ENCODE measurements around the gene FAM227A.

Gene FAM227A

GRCh38 chr22:38570779-38571364 lies 85.3 kb downstream of the FAM227A start:
- ChIA-PET POLR2A (interaction anchor here (0.5 to 1.7 kb wide), 15 partner anchors 47 to 1085 kb away, joined by 3 to 9 read pairs (median 3); partner anchors contain the start of genes MFNG and PICK1), CTCF (interaction anchor here (0.5 to 5.9 kb wide), 12 partner anchors 9 to 958 kb away, joined by 3 to 74 read pairs (median 7); no protein-coding TSS in a partner anchor)
- Histone ChIP-seq H3K4me3 (ENCODE audit: low read depth, low read length) (peak overlapping the region; percentile 62), H3K36me3 (ENCODE audit: control insufficient read depth in 2 of 2, insufficient read depth in 1 of 2, low read length in 2 of 2) (no peaks in the 10 kb centered on the region), H3K27ac (ENCODE audit: extremely low read depth, low read depth, low read length) (peak overlapping the region; percentile 61), H3K9me3 (ENCODE audit: control insufficient read depth, insufficient read depth, low read depth, low read length) (no peaks in the 10 kb centered on the region), H3K4me1 (ENCODE audit: control insufficient read depth, insufficient read depth, low read length) (peaks cover 20% of the 10 kb centered on the region)
- TF ChIP-seq ZBTB26 (tag by site-specific recombination; optimal IDR thresholded peaks at IDR 0.05): peak; percentile 0
- no peak for TF ChIP-seq ZNF391 (tag by site-specific recombination; IDR thresholded peaks at IDR 0.05; ENCODE audit: borderline replicate concordance, low read depth)
- peak; percentile 93 for TF ChIP-seq SCRT2 (tag by site-specific recombination; IDR thresholded peaks at IDR 0.05)
- TF ChIP-seq ZNF324 (tag by site-specific recombination; IDR thresholded peaks at IDR 0.05): 0 out of 2 replicates have a peak, but pooled peaks have one; percentile 12
- no peak for TF ChIP-seq ZNF366 (tag by site-specific recombination; conservative IDR thresholded peaks at IDR 0.05)
- 0 out of 2 replicates have a peak, but pooled peaks have one; percentile 7 for TF ChIP-seq YY2 (tag by site-specific recombination; IDR thresholded peaks at IDR 0.05)
- TF ChIP-seq SETDB1 (IDR thresholded peaks at IDR 0.05; ENCODE audit: insufficient read length, low read length): no peak
- no peak for TF ChIP-seq ZNF792 (tag by site-specific recombination; IDR thresholded peaks at IDR 0.05)
- 0 out of 2 replicates have a peak, but pooled peaks have one; percentile 12 for TF ChIP-seq CTCF (tag by site-specific recombination; IDR thresholded peaks at IDR 0.05)
- TF ChIP-seq BCL11A (tag by site-specific recombination; IDR thresholded peaks at IDR 0.05; ENCODE audit: low read depth): no peak
- TF ChIP-seq KLF8 (tag by site-specific recombination; IDR thresholded peaks at IDR 0.05): no peak
- TF ChIP-seq ZNF654 (tag by site-specific recombination; IDR thresholded peaks at IDR 0.05; ENCODE audit: low read depth): no peak
- TF ChIP-seq ZNF211 (tag by site-specific recombination; IDR thresholded peaks at IDR 0.05; ENCODE audit: low read depth): no peak
- no peak for TF ChIP-seq WT1 (tag by site-specific recombination; IDR thresholded peaks at IDR 0.05)
- TF ChIP-seq ZNF701 (tag by site-specific recombination; IDR thresholded peaks at IDR 0.05): no peak
- TF ChIP-seq SCRT1 (tag by site-specific recombination; IDR thresholded peaks at IDR 0.05; ENCODE audit: borderline replicate concordance): peak; percentile 67; the same call in 1 of the 2 replicates
- TF ChIP-seq ZBTB17 (tag by site-specific recombination; IDR thresholded peaks at IDR 0.05): peak; percentile 59; the same call in 1 of the 2 replicates
- 0 out of 2 replicates have a peak, but pooled peaks have one; percentile 71 for TF ChIP-seq ZNF341 (tag by site-specific recombination; IDR thresholded peaks at IDR 0.05; ENCODE audit: low read depth)
- peak; percentile 68 for TF ChIP-seq ZNF335 (tag by site-specific recombination; conservative IDR thresholded peaks at IDR 0.05)
- TF ChIP-seq ZNF610 (tag by site-specific recombination; IDR thresholded peaks at IDR 0.05; ENCODE audit: borderline replicate concordance): 0 out of 2 replicates have a peak, but pooled peaks have one; percentile 5
- no peak for TF ChIP-seq MEIS1 (CRISPR knock-in tag; IDR thresholded peaks at IDR 0.05; ENCODE audit: borderline replicate concordance)
- no peak for TF ChIP-seq ZNF133 (tag by site-specific recombination; IDR thresholded peaks at IDR 0.05)
- TF ChIP-seq ZNF692 (tag by site-specific recombination; IDR thresholded peaks at IDR 0.05): peak; percentile 65
- peak; percentile 96 for TF ChIP-seq PRDM10 (tag by site-specific recombination; IDR thresholded peaks at IDR 0.05)
- TF ChIP-seq ZBTB48 (tag by site-specific recombination; IDR thresholded peaks at IDR 0.05): no peak
- peak; percentile 48 for TF ChIP-seq ZNF513 (tag by site-specific recombination; IDR thresholded peaks at IDR 0.05)
- no peak for TF ChIP-seq GFI1B (tag by site-specific recombination; IDR thresholded peaks at IDR 0.05)

Data from HEK293 (cell line).